Measurements from ENCODE around the gene SLC29A3.

DNA sequence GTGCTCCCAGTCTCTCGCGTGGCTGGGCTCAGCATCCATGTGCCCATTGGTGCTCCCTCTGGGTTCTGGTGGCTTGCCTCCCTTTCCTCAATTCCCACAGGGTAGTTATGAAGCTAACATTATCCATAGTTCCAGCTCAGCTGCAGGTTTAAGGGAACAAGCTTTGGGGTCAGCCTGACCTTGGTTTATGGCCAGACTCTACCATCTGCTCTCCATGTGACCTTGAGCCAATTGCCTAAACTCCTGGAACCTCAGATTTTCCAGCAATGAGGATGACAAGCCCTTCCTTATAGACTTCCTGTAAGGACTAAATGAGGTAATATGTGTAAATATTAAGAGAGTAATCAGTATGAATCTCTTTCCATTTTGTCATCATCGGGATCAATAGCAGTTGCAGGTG is 10.1 kb upstream of the SLC29A3 start:
- no peak for TF ChIP-seq POLR2AphosphoS5 (IDR thresholded peaks at IDR 0.05; ENCODE audit: borderline replicate concordance, low read depth, low read length)
- TF ChIP-seq EZH2 (IDR thresholded peaks at IDR 0.05), result no peak
- TF ChIP-seq FOXP2 (optimal IDR thresholded peaks at IDR 0.05; ENCODE audit: control extremely low read depth, extremely low read length, insufficient read depth), result no peak

Measured in SK-N-MC (cell line).